Neural cell (in vitro differentiated cells): ENCODE results near the gene GNLY.

ENCODE experiments used
- EP300 ChIP-seq: fragments of 450-650 bp; conservative IDR thresholded peaks from 2 replicates; pipeline ENCODE4 v1.6.1; 2014; ENCODE audit warnings: antibody characterized with exemption, mild to moderate bottlenecking, moderate library complexity; ENCODE audit not compliant: poor library complexity, severe bottlenecking
- EZH2 ChIP-seq: fragments of 200-600, 300-800 bp; shearing (Covaris generic), sonication (generic); IDR thresholded peaks from 2 replicates; pipeline ENCODE4 v1.6.1; 2014; ENCODE audit warnings: antibody characterized with exemption, low read length, borderline replicate concordance, mild to moderate bottlenecking; ENCODE audit not compliant: insufficient read depth, poor library complexity, severe bottlenecking
- POLR2AphosphoS5 ChIP-seq: IDR thresholded peaks from 2 replicates; pipeline ENCODE4 v1.6.1; 2012
- SMC3 ChIP-seq: fragments of 450-650 bp; conservative IDR thresholded peaks from 2 replicates; pipeline ENCODE4 v1.6.1; 2014; ENCODE audit warnings: antibody characterized with exemption, mild to moderate bottlenecking, moderate library complexity; ENCODE audit not compliant: poor library complexity
- TAF1 ChIP-seq: IDR thresholded peaks from 2 replicates; pipeline ENCODE4 v1.6.1; 2012; ENCODE audit warnings: low read depth
- TF ChIP-seq, protein P1 (sequence below): fragments of 450-650 bp; IDR thresholded peaks from 2 replicates; pipeline ENCODE4 v1.5.1; 2014; ENCODE audit warnings: antibody characterized with exemption, mild to moderate bottlenecking, moderate library complexity; ENCODE audit not compliant: poor library complexity, severe bottlenecking
- TF ChIP-seq, protein P2 (sequence below): IDR thresholded peaks from 2 replicates; pipeline ENCODE4 v1.6.1; 2012; ENCODE audit warnings: borderline replicate concordance

DNA sequence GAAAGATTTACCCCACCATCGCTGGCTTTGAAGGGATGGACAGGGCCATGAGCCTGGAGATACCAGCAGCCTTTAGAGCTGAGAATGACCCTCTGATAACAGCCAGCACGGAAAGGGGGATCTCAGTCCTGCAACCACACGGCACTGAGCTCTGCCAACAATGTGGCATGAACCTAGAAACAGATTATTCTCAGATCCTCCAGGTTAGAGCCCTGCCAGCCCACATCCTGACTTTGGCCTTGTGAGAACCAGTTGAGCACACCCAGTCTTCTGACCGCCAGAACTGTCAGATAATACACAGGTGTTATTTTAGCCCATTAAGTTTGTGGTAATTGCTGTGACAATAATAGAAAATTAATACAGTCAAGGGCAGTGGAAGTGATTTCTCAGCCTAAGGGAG is 9.4 kb upstream of the GNLY start:
- TF ChIP-seq, protein P1, sequence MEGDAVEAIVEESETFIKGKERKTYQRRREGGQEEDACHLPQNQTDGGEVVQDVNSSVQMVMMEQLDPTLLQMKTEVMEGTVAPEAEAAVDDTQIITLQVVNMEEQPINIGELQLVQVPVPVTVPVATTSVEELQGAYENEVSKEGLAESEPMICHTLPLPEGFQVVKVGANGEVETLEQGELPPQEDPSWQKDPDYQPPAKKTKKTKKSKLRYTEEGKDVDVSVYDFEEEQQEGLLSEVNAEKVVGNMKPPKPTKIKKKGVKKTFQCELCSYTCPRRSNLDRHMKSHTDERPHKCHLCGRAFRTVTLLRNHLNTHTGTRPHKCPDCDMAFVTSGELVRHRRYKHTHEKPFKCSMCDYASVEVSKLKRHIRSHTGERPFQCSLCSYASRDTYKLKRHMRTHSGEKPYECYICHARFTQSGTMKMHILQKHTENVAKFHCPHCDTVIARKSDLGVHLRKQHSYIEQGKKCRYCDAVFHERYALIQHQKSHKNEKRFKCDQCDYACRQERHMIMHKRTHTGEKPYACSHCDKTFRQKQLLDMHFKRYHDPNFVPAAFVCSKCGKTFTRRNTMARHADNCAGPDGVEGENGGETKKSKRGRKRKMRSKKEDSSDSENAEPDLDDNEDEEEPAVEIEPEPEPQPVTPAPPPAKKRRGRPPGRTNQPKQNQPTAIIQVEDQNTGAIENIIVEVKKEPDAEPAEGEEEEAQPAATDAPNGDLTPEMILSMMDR = no peak
- TF ChIP-seq TAF1 (no peak), POLR2AphosphoS5 (no peak), EZH2 (no peak), EP300 (no peak), SMC3 (no peak)
- TF ChIP-seq, protein P2, sequence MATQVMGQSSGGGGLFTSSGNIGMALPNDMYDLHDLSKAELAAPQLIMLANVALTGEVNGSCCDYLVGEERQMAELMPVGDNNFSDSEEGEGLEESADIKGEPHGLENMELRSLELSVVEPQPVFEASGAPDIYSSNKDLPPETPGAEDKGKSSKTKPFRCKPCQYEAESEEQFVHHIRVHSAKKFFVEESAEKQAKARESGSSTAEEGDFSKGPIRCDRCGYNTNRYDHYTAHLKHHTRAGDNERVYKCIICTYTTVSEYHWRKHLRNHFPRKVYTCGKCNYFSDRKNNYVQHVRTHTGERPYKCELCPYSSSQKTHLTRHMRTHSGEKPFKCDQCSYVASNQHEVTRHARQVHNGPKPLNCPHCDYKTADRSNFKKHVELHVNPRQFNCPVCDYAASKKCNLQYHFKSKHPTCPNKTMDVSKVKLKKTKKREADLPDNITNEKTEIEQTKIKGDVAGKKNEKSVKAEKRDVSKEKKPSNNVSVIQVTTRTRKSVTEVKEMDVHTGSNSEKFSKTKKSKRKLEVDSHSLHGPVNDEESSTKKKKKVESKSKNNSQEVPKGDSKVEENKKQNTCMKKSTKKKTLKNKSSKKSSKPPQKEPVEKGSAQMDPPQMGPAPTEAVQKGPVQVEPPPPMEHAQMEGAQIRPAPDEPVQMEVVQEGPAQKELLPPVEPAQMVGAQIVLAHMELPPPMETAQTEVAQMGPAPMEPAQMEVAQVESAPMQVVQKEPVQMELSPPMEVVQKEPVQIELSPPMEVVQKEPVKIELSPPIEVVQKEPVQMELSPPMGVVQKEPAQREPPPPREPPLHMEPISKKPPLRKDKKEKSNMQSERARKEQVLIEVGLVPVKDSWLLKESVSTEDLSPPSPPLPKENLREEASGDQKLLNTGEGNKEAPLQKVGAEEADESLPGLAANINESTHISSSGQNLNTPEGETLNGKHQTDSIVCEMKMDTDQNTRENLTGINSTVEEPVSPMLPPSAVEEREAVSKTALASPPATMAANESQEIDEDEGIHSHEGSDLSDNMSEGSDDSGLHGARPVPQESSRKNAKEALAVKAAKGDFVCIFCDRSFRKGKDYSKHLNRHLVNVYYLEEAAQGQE = no peak
